Measurements from ENCODE around the gene RBPJL.

GRCh38 chr20:45341579-45341938 lies 34.9 kb downstream of the RBPJL start:
- TF ChIP-seq CTCF (IDR thresholded peaks at IDR 0.05) (no peak), POLR2A (IDR thresholded peaks at IDR 0.05) (no peak)

Data from thyroid gland (tissue), 4 donors.